ENCODE measurements around the gene SASH3. TPM values are rescaled to one million over a fixed set of nuclear protein-coding genes. Genes with fewer than 3 reads are reported as not detected.

The SASH3 gene
- polyA plus RNA-seq, 1 donor (not counting 4 experiments of a cell fraction or from before 2014, with no cell fraction given): 0.09 TPM

- dilution Hi-C loops (cut with MboI; ENCODE audit: extremely low pct_ligation_motif_present, low sequenced_read_pairs): no loop called here
- H3K4me2 ChIP-seq (ENCODE audit: control insufficient read depth, extremely low read depth, insufficient read depth, low read depth, low read length): no peak overlapping the region
- no peaks in the 10 kb centered on the region for H3K9me1 ChIP-seq (ENCODE audit: control insufficient read depth, extremely low read depth, insufficient read depth, low read length)
- no peaks in the 10 kb centered on the region for H3K27me3 ChIP-seq (ENCODE audit: control insufficient read depth, extremely low read depth, insufficient read depth, low read length)
- DNase-seq (ENCODE audit: low read depth, low spot score) (no peak), FAIRE-seq (no peak)
- H3K9ac ChIP-seq (ENCODE audit: control insufficient read depth, extremely low read depth, insufficient read depth, low read length): no peak overlapping the region
- no peaks in the 10 kb centered on the region for H3K79me2 ChIP-seq (ENCODE audit: control insufficient read depth, insufficient read depth, low read length)
- no peak for TF ChIP-seq EZH2 (IDR thresholded peaks at IDR 0.05; ENCODE audit: low read length)
- TF ChIP-seq CTCF (optimal IDR thresholded peaks at IDR 0.05 in 1 of 3, IDR thresholded peaks at IDR 0.05 in 1 of 3, conservative IDR thresholded peaks at IDR 0.05 in 1 of 3; ENCODE audit: extremely low read depth in 1 of 3, insufficient read depth in 2 of 3, low read length in 3 of 3): no peak
- no peak overlapping the region for H3K27ac ChIP-seq (ENCODE audit: control insufficient read depth, insufficient read depth, low read length)
- H3K4me1 ChIP-seq (ENCODE audit: control insufficient read depth, extremely low read depth, insufficient read depth, low read length): no peaks in the 10 kb centered on the region
- no peaks in the 10 kb centered on the region for H4K20me1 ChIP-seq (ENCODE audit: control insufficient read depth, extremely low read depth, insufficient read depth, low read length)
- no peaks in the 10 kb centered on the region for H3K9me3 ChIP-seq (ENCODE audit: control insufficient read depth, low read depth, low read length)
- no peak overlapping the region for H2AFZ ChIP-seq (ENCODE audit: control insufficient read depth, low read length)
- H3K4me3 ChIP-seq (ENCODE audit: control insufficient read depth in 2 of 3, extremely low read depth in 1 of 3, insufficient read depth in 2 of 3, low read depth in 1 of 3, low read length in 3 of 3): no peak overlapping the region
- H3K36me3 ChIP-seq (ENCODE audit: control insufficient read depth in 2 of 2, extremely low read depth in 1 of 2, insufficient read depth in 2 of 2, low read length in 2 of 2): no peaks in the 10 kb centered on the region
These were observed 43.8 kb downstream of the SASH3 start for GRCh38 chrX:129823522-129823921.

- FAIRE-seq (no peak), DNase-seq (ENCODE audit: low read depth, low spot score) (no peak)
- H3K4me1 ChIP-seq (ENCODE audit: control insufficient read depth, extremely low read depth, insufficient read depth, low read length): no peaks in the 10 kb centered on the region
- H3K9me3 ChIP-seq (ENCODE audit: control insufficient read depth, low read depth, low read length): no peaks in the 10 kb centered on the region
- H3K36me3 ChIP-seq (ENCODE audit: control insufficient read depth in 2 of 2, extremely low read depth in 1 of 2, insufficient read depth in 2 of 2, low read length in 2 of 2): no peaks in the 10 kb centered on the region
- H3K4me2 ChIP-seq (ENCODE audit: control insufficient read depth, extremely low read depth, insufficient read depth, low read depth, low read length): no peak overlapping the region
- TF ChIP-seq EZH2 (IDR thresholded peaks at IDR 0.05; ENCODE audit: low read length) (no peak), CTCF (optimal IDR thresholded peaks at IDR 0.05 in 1 of 3, IDR thresholded peaks at IDR 0.05 in 1 of 3, conservative IDR thresholded peaks at IDR 0.05 in 1 of 3; ENCODE audit: extremely low read depth in 1 of 3, insufficient read depth in 2 of 3, low read length in 3 of 3) (no peak)
- H3K27me3 ChIP-seq (ENCODE audit: control insufficient read depth, extremely low read depth, insufficient read depth, low read length): no peaks in the 10 kb centered on the region
- no peaks in the 10 kb centered on the region for H3K79me2 ChIP-seq (ENCODE audit: control insufficient read depth, insufficient read depth, low read length)
- H4K20me1 ChIP-seq (ENCODE audit: control insufficient read depth, extremely low read depth, insufficient read depth, low read length): no peaks in the 10 kb centered on the region
- H3K9me1 ChIP-seq (ENCODE audit: control insufficient read depth, extremely low read depth, insufficient read depth, low read length): no peaks in the 10 kb centered on the region
- no peak overlapping the region for H2AFZ ChIP-seq (ENCODE audit: control insufficient read depth, low read length)
- dilution Hi-C loops (cut with MboI; ENCODE audit: extremely low pct_ligation_motif_present, low sequenced_read_pairs): no loop called here
- no peak overlapping the region for H3K4me3 ChIP-seq (ENCODE audit: control insufficient read depth in 2 of 3, extremely low read depth in 1 of 3, insufficient read depth in 2 of 3, low read depth in 1 of 3, low read length in 3 of 3)
- no peak overlapping the region for H3K27ac ChIP-seq (ENCODE audit: control insufficient read depth, insufficient read depth, low read length)
- no peak overlapping the region for H3K9ac ChIP-seq (ENCODE audit: control insufficient read depth, extremely low read depth, insufficient read depth, low read length)
These were observed 44.9 kb downstream of the SASH3 start for GRCh38 chrX:129824620-129825019.
